GM21723 (cell line): ENCODE results near the gene C8B.

ENCODE experiments used
- ATAC-seq: cut with Tn5 transposase; IDR thresholded peaks from one replicate; pipeline ENCODE4 v1.9.1; 2021; ENCODE audit warnings: mild to moderate bottlenecking, moderate library complexity; ENCODE audit not compliant: unreplicated experiment

Gene C8B

GRCh38 chr1:56972976-56973375 is 7.2 kb upstream of the C8B start:
- no peak for ATAC-seq

- no peak for ATAC-seq
Measured at GRCh38 chr1:56970280-56970679, 4.5 kb upstream of the C8B start.

GRCh38 chr1:56968878-56969495 is 3.2 kb upstream of the C8B start:
- ATAC-seq, result no peak

GRCh38 chr1:56967900-56968832 is 2.4 kb upstream of the C8B start:
- no peak for ATAC-seq

GRCh38 chr1:56967355-56967754 is 1.5 kb upstream of the C8B start:
- no peak for ATAC-seq

- ATAC-seq, result no peak
Measured at GRCh38 chr1:56966698-56966999, 834 bp upstream of the C8B start.

- no peak for ATAC-seq
Measured at GRCh38 chr1:56965191-56965590, 624 bp downstream of the C8B start.

GRCh38 chr1:56964349-56965017 is 1.3 kb downstream of the C8B start:
- ATAC-seq, result no peak

- ATAC-seq, result no peak
Measured at GRCh38 chr1:56963667-56964066, 2.1 kb downstream of the C8B start.

GRCh38 chr1:56961426-56961825 is 4.4 kb downstream of the C8B start:
- ATAC-seq, result no peak

GRCh38 chr1:56958526-56958925 is 7.3 kb downstream of the C8B start:
- no peak for ATAC-seq

- no peak for ATAC-seq
Measured at GRCh38 chr1:56957931-56958330, 7.9 kb downstream of the C8B start.

- no peak for ATAC-seq
Measured at GRCh38 chr1:56954664-56955063, 11.2 kb downstream of the C8B start.

- ATAC-seq, result no peak
Measured at GRCh38 chr1:56953386-56953785, 12.4 kb downstream of the C8B start.

GRCh38 chr1:56952501-56952900 is 13.3 kb downstream of the C8B start:
- no peak for ATAC-seq

GRCh38 chr1:56948403-56949023 is 17.3 kb downstream of the C8B start:
- no peak for ATAC-seq

- no peak for ATAC-seq
Measured at GRCh38 chr1:56940039-56940438, 25.8 kb downstream of the C8B start.

GRCh38 chr1:56939209-56939608 is 26.6 kb downstream of the C8B start:
- no peak for ATAC-seq

- ATAC-seq, result no peak
Measured at GRCh38 chr1:56938646-56939045, 27.2 kb downstream of the C8B start.

GRCh38 chr1:56934430-56935060 is 31.3 kb downstream of the C8B start:
- ATAC-seq, result no peak

- ATAC-seq, result no peak
Measured at GRCh38 chr1:56933606-56934005, 32.2 kb downstream of the C8B start.
